H1 (cell line): Measurements from ENCODE around the gene CDRT15. TPM values are rescaled to one million over a fixed set of nuclear protein-coding genes. Genes with fewer than 3 reads are reported as not detected.
"Not testable (repeated sequence)": the region's sequence is repeated elsewhere in the genome, so short reads cannot be mapped to it uniquely, and the experiment has no call there.

ENCODE experiments used
- CTCF ChIA-PET: fragments of 300-600 bp; sonication (Branson Sonifier 250); formaldehyde crosslinking; loops from one replicate; lab custom pipeline; 2021; ENCODE audit not compliant: partially characterized antibody; lab: Charles Lee
- POLR2A ChIA-PET: fragments of 300-600 bp; sonication (Branson Sonifier 250); formaldehyde crosslinking; loops from one replicate; lab custom pipeline; 2021; ENCODE audit warnings: inconsistent platforms; ENCODE audit not compliant: partially characterized antibody; lab: Charles Lee
- DNase-seq, 2 experiments: peaks; one replicate each; pipeline versions ENCODE4 v3.0.0 to v3.0.0-alpha.2; 2010 to 2022; ENCODE audit warnings: low spot score in 2 of 2, low read depth in 1 of 2, mixed read lengths in 1 of 2
- FAIRE-seq: peaks from 2 replicates; lab custom pipeline; 2011; peaks lifted over from hg19 to GRCh38; lab: Jason Lieb, UNC
- H2AFZ ChIP-seq: 2 replicates; pipeline ENCODE4 v1.8.1; 2012; ENCODE audit warnings: low read length, inconsistent platforms
- H2AK5ac ChIP-seq: 2 replicates; pipeline ENCODE4 v1.6.1; 2013; ENCODE audit warnings: low read depth, low read length
- H2BK120ac ChIP-seq: replicated peaks from 2 replicates; pipeline ENCODE3; 2013; ENCODE audit warnings: low read depth, low read length, inconsistent platforms
- H2BK12ac ChIP-seq: 2 replicates; pipeline ENCODE4 v1.6.1; 2013; ENCODE audit warnings: low read depth, low read length
- H2BK15ac ChIP-seq: 2 replicates; pipeline ENCODE4 v1.6.1; 2013; ENCODE audit warnings: low read length
- H2BK20ac ChIP-seq: 2 replicates; pipeline ENCODE4 v1.6.1; 2013; ENCODE audit warnings: low read length
- H2BK5ac ChIP-seq: 2 replicates; pipeline ENCODE4 v1.6.1; 2013; ENCODE audit warnings: low read depth, low read length
- H3K14ac ChIP-seq: 2 replicates; pipeline ENCODE4 v1.6.1; 2013; ENCODE audit warnings: inconsistent platforms; ENCODE audit not compliant: insufficient read length
- H3K18ac ChIP-seq: 2 replicates; pipeline ENCODE4 v1.6.1; 2013; ENCODE audit warnings: low read length; ENCODE audit errors: extremely low read depth
- H3K23ac ChIP-seq: 2 replicates; pipeline ENCODE4 v1.6.1; 2013; ENCODE audit warnings: inconsistent platforms; ENCODE audit not compliant: insufficient read length
- H3K23me2 ChIP-seq: 2 replicates; pipeline ENCODE4 v1.6.1; 2013; ENCODE audit warnings: low read depth, low read length
- H3K27ac ChIP-seq: 2 replicates; pipeline ENCODE4 v1.6.1; 2011; ENCODE audit warnings: low read depth, low read length, inconsistent platforms
- H3K27me3 ChIP-seq, 4 experiments: replicated peaks in 1 of 4; 1 replicate in 1 of 4; 2 replicates in 3 of 4; pipeline versions ENCODE4 v1.6.1 to v1.8.1; 2011 to 2013; ENCODE audit warnings: low read length in 3 of 4, mild to moderate bottlenecking in 3 of 4, inconsistent platforms in 2 of 4, mixed read lengths in 2 of 4, moderate library complexity in 1 of 4; ENCODE audit not compliant: control insufficient read depth in 3 of 4, insufficient read depth in 3 of 4; ENCODE audit errors: extremely low read depth in 1 of 4
- H3K36me3 ChIP-seq, 4 experiments: 2 replicates each; pipeline versions ENCODE4 v1.6.1 to v1.8.1; 2011 to 2013; ENCODE audit warnings: mild to moderate bottlenecking in 4 of 4, low read length in 3 of 4, moderate library complexity in 2 of 4, control low read depth in 1 of 4, inconsistent platforms in 1 of 4; ENCODE audit not compliant: insufficient read depth in 4 of 4, control insufficient read depth in 2 of 4
- H3K4ac ChIP-seq: replicated peaks from 2 replicates; pipeline ENCODE3; 2013; ENCODE audit warnings: low read length, low read depth, mixed read lengths, inconsistent platforms; ENCODE audit not compliant: insufficient read length
- H3K4me1 ChIP-seq, 4 experiments: replicated peaks in 1 of 4; 1 replicate in 1 of 4; 2 replicates in 3 of 4; pipeline versions ENCODE4 v1.6.1 to v1.8.1; 2011 to 2013; ENCODE audit warnings: low read length in 3 of 4, inconsistent platforms in 2 of 4, mixed read lengths in 1 of 4; ENCODE audit not compliant: insufficient read depth in 4 of 4, control insufficient read depth in 3 of 4
- H3K4me2 ChIP-seq, 2 experiments: 2 replicates each; pipeline versions ENCODE4 v1.6.1 to v1.8.1; 2011 to 2013; ENCODE audit warnings: low read depth in 2 of 2, low read length in 2 of 2, control low read depth in 1 of 2, inconsistent platforms in 1 of 2, mild to moderate bottlenecking in 1 of 2; ENCODE audit not compliant: insufficient read depth in 1 of 2
- H3K4me3 ChIP-seq, 4 experiments: fragments of 200-600, 300-600 bp in 1 of 4; sonication (generic), shearing (Covaris generic), sonication (Bioruptor Twin) in 1 of 4; 2 replicates each; pipeline versions ENCODE4 v1.5.1 to v1.8.1; 2011 to 2016; ENCODE audit warnings: low read length in 4 of 4, low read depth in 3 of 4, control low read depth in 2 of 4, inconsistent platforms in 2 of 4, mild to moderate bottlenecking in 2 of 4, mixed read lengths in 1 of 4, moderate library complexity in 1 of 4; ENCODE audit not compliant: insufficient read depth in 2 of 4; ENCODE audit errors: extremely low read depth in 1 of 4
- H3K56ac ChIP-seq: replicated peaks from 2 replicates; pipeline ENCODE3; 2013; ENCODE audit warnings: low read depth, mild to moderate bottlenecking, mixed read lengths, low read length, inconsistent platforms; ENCODE audit not compliant: insufficient read length
- H3K79me1 ChIP-seq: 2 replicates; pipeline ENCODE4 v1.6.1; 2013; ENCODE audit warnings: low read depth, low read length, control low read depth
- H3K79me2 ChIP-seq, 2 experiments: 2 replicates each; pipeline versions ENCODE4 v1.6.1 to v1.8.1; 2012 to 2013; ENCODE audit warnings: low read length in 2 of 2, mild to moderate bottlenecking in 2 of 2, inconsistent platforms in 1 of 2; ENCODE audit not compliant: insufficient read depth in 2 of 2, control insufficient read depth in 1 of 2
- H3K9ac ChIP-seq, 4 experiments: replicated peaks in 1 of 4; 1 replicate in 1 of 4; 2 replicates in 3 of 4; pipeline versions ENCODE4 v1.6.1 to v1.8.1; 2011 to 2013; ENCODE audit warnings: low read depth in 3 of 4, low read length in 3 of 4, control low read depth in 2 of 4, mild to moderate bottlenecking in 2 of 4, moderate library complexity in 2 of 4, inconsistent platforms in 1 of 4; ENCODE audit errors: extremely low read depth in 1 of 4
- H3K9me3 ChIP-seq, 2 experiments: 2 replicates each; pipeline versions ENCODE4 v1.6.1 to v1.8.1; 2012 to 2013; ENCODE audit warnings: mild to moderate bottlenecking in 2 of 2, moderate library complexity in 2 of 2, control low read depth in 1 of 2, inconsistent platforms in 1 of 2, low read depth in 1 of 2, low read length in 1 of 2, mixed read lengths in 1 of 2; ENCODE audit not compliant: insufficient read depth in 2 of 2
- H4K20me1 ChIP-seq, 2 experiments: replicated peaks in 1 of 2; 2 replicates each; pipeline versions ENCODE3 to v1.8.1; 2011 to 2013; ENCODE audit warnings: inconsistent platforms in 2 of 2, low read length in 2 of 2, mild to moderate bottlenecking in 1 of 2; ENCODE audit not compliant: insufficient read depth in 2 of 2, control insufficient read depth in 1 of 2
- H4K5ac ChIP-seq: 2 replicates; pipeline ENCODE4 v1.6.1; 2013; ENCODE audit warnings: low read length, low read depth, mixed read lengths, inconsistent platforms; ENCODE audit not compliant: insufficient read length
- H4K8ac ChIP-seq: 2 replicates; pipeline ENCODE4 v1.8.0; 2013; ENCODE audit warnings: mild to moderate bottlenecking, moderate library complexity, low read length, inconsistent platforms; ENCODE audit not compliant: insufficient read depth; ENCODE audit errors: extremely low read depth
- H4K91ac ChIP-seq: replicated peaks from 2 replicates; pipeline ENCODE3; 2013; ENCODE audit warnings: low read length, mixed read lengths, inconsistent platforms; ENCODE audit not compliant: insufficient read length
- WGBS, 2 experiments: shearing (Covaris generic) in 1 of 2; methylation state at CpG; one replicate each; pipeline versions ENCODE4 v1.1.6 to v1.1.7; 2013 to 2015; ENCODE audit warnings: low lambda C conversion rate in 2 of 2, mixed read lengths in 2 of 2, inconsistent platforms in 1 of 2, low coverage in 1 of 2, missing lambda C conversion rate in 1 of 2; ENCODE audit not compliant: insufficient replicate concordance in 2 of 2, insufficient coverage in 1 of 2, insufficient read length in 1 of 2; ENCODE audit errors: extremely low coverage in 1 of 2, missing lambda C conversion rate in 1 of 2; 5-methylcytosine and 5-hydroxymethylcytosine counted together
- polyA plus RNA-seq, 7 experiments: library from polyadenylated mRNA; depleted of rRNA in 3 of 7; stranded (reverse) in 5 of 7; unstranded in 2 of 7; fragments of >200 nt in 5 of 7; fragments of 200-250 nt in 2 of 7; gene quantifications; 1 replicate in 5 of 7; 2 replicates in 1 of 7; 4 replicates in 1 of 7; pipeline versions ENCODE4 v1.2.1 to v1.2.3, GENCODE V29; 2011 to 2013; ENCODE audit warnings: missing spikeins in 2 of 7, mixed read lengths in 2 of 7
- total RNA-seq: library from RNA; stranded (reverse); fragmentation: NEBNext Ultra II Directional; extraction: Animal tissue kit (Norgen Biotek cat#: 25700); gene quantifications from 2 replicates; pipeline ENCODE4 v1.2.1, GENCODE V29; 2021

The CDRT15 gene
- total and polyA plus RNA-seq, 2 of the 8 experiments (the other 6 are each of a cell fraction or from before 2014, with no cell fraction given): not detected

- not testable (repeated sequence) for H2BK20ac ChIP-seq, H2BK15ac ChIP-seq, H3K4me1 ChIP-seq
These were observed 1.6 kb downstream of the CDRT15 start for GRCh38 chr17:14235047-14235446.

GRCh38 chr17:14231187-14231586, 5.5 kb downstream of the CDRT15 start:
- DNase-seq, H3K4me3 ChIP-seq: not testable (repeated sequence)

More at GRCh38 chr17:14235047-14235446, 1.6 kb downstream of the CDRT15 start:
- H4K91ac ChIP-seq, H4K8ac ChIP-seq, CTCF ChIA-PET, H3K14ac ChIP-seq, H3K36me3 ChIP-seq, H2BK5ac ChIP-seq, FAIRE-seq, H3K4ac ChIP-seq, H3K4me2 ChIP-seq, H2BK120ac ChIP-seq, H3K79me1 ChIP-seq, H3K9me3 ChIP-seq, H2AK5ac ChIP-seq, H3K18ac ChIP-seq, H3K56ac ChIP-seq, H3K4me3 ChIP-seq, H3K27ac ChIP-seq, H3K79me2 ChIP-seq, H4K20me1 ChIP-seq, H2AFZ ChIP-seq, H3K27me3 ChIP-seq, H4K5ac ChIP-seq, POLR2A ChIA-PET, H3K23me2 ChIP-seq, DNase-seq, H2BK12ac ChIP-seq, H3K23ac ChIP-seq, H3K9ac ChIP-seq: not testable (repeated sequence)
- WGBS, 2 experiments: 94% methylated on average over 2 of the region's 2 CpGs; no CpG with 5 or more reads in 1 of the 2 experiments

More at GRCh38 chr17:14231187-14231586, 5.5 kb downstream of the CDRT15 start:
- H3K79me2 ChIP-seq, H3K9ac ChIP-seq, H2AK5ac ChIP-seq, H2BK20ac ChIP-seq, H3K79me1 ChIP-seq, H3K4me1 ChIP-seq, H2BK12ac ChIP-seq, H2BK120ac ChIP-seq, H4K5ac ChIP-seq, H3K27me3 ChIP-seq, H3K4me2 ChIP-seq, H2BK15ac ChIP-seq, H3K36me3 ChIP-seq, H2AFZ ChIP-seq, H3K23ac ChIP-seq, H3K23me2 ChIP-seq, H3K27ac ChIP-seq, H3K9me3 ChIP-seq, H3K4ac ChIP-seq, H4K91ac ChIP-seq, POLR2A ChIA-PET, H4K20me1 ChIP-seq, H3K18ac ChIP-seq, FAIRE-seq, H3K56ac ChIP-seq, H3K14ac ChIP-seq, H4K8ac ChIP-seq, H2BK5ac ChIP-seq, CTCF ChIA-PET: not testable (repeated sequence)
- 83% methylated on average over 4 of the region's 6 CpGs; no CpG with 5 or more reads in 1 of the 2 experiments for WGBS, 2 experiments
